Neuronal stem cell (in vitro differentiated cells): ENCODE data around the gene SCAMP1.

Source experiments
- DNase-seq: peaks from one replicate; pipeline ENCODE4 v3.0.0-alpha.2; 2013; ENCODE audit warnings: low spot score
- H2AFZ ChIP-seq: one replicate; pipeline ENCODE4 v1.6.1; 2013; ENCODE audit warnings: mild to moderate bottlenecking, low read length, inconsistent platforms
- H2AK5ac ChIP-seq: 2 replicates; pipeline ENCODE4 v1.6.1; 2013; ENCODE audit warnings: low read depth, mild to moderate bottlenecking, inconsistent platforms, low read length, moderate library complexity, mixed read lengths
- H2BK120ac ChIP-seq: 2 replicates; pipeline ENCODE4 v1.6.1; 2013; ENCODE audit warnings: low read depth, mild to moderate bottlenecking, inconsistent platforms, low read length, moderate library complexity, mixed read lengths
- H2BK12ac ChIP-seq: one replicate; pipeline ENCODE4 v1.6.1; 2013; ENCODE audit warnings: low read length, inconsistent platforms
- H2BK15ac ChIP-seq: 2 replicates; pipeline ENCODE4 v1.6.1; 2013; ENCODE audit warnings: mild to moderate bottlenecking, low read length, inconsistent platforms, mixed read lengths
- H2BK5ac ChIP-seq: one replicate; pipeline ENCODE4 v1.6.1; 2013; ENCODE audit warnings: inconsistent platforms, mild to moderate bottlenecking, low read length, moderate library complexity
- H3K14ac ChIP-seq: one replicate; pipeline ENCODE4 v1.6.1; 2013; ENCODE audit warnings: low read length, inconsistent platforms
- H3K18ac ChIP-seq: 2 replicates; pipeline ENCODE4 v1.6.1; 2013; ENCODE audit warnings: low read length, inconsistent platforms
- H3K23ac ChIP-seq: 2 replicates; pipeline ENCODE4 v1.6.1; 2013; ENCODE audit warnings: low read depth, mild to moderate bottlenecking, mixed read lengths, low read length, inconsistent platforms; ENCODE audit not compliant: poor library complexity
- H3K27ac ChIP-seq: replicated peaks from 3 replicates; pipeline ENCODE4 v1.5.1; 2013; ENCODE audit warnings: low read length, inconsistent platforms
- H3K27me3 ChIP-seq, 3 experiments: 2 replicates each; pipeline ENCODE4 v1.6.1; 2013; ENCODE audit warnings: low read length in 3 of 3, mild to moderate bottlenecking in 2 of 3, inconsistent platforms in 1 of 3, low read depth in 1 of 3, mixed read lengths in 1 of 3, moderate library complexity in 1 of 3; ENCODE audit not compliant: control insufficient read depth in 3 of 3, insufficient read depth in 3 of 3
- H3K36me3 ChIP-seq, 2 donors: replicated peaks in 1 of 2; 2 replicates each; pipeline ENCODE4 v1.6.1; 2013; ENCODE audit warnings: low read length in 2 of 2; ENCODE audit not compliant: control insufficient read depth in 2 of 2, insufficient read depth in 2 of 2
- H3K4ac ChIP-seq: 2 replicates; pipeline ENCODE4 v1.6.1; 2013; ENCODE audit warnings: inconsistent platforms, mild to moderate bottlenecking, low read length, moderate library complexity
- H3K4me1 ChIP-seq, 2 donors: 1 replicate in 1 of 2; 2 replicates in 1 of 2; pipeline ENCODE4 v1.6.1; 2013; ENCODE audit warnings: low read length in 2 of 2, low read depth in 1 of 2; ENCODE audit not compliant: control insufficient read depth in 2 of 2, insufficient read depth in 1 of 2
- H3K4me2 ChIP-seq: one replicate; pipeline ENCODE4 v1.6.1; 2013; ENCODE audit warnings: mild to moderate bottlenecking, low read length, inconsistent platforms; ENCODE audit not compliant: insufficient read depth, poor library complexity, severe bottlenecking
- H3K4me3 ChIP-seq, 2 donors: 2 replicates each; pipeline ENCODE4 v1.5.1; 2013; ENCODE audit warnings: low read length in 2 of 2, mild to moderate bottlenecking in 2 of 2, inconsistent platforms in 1 of 2, moderate library complexity in 1 of 2
- H3K79me1 ChIP-seq: one replicate; pipeline ENCODE4 v1.6.1; 2013; ENCODE audit warnings: low read depth, mild to moderate bottlenecking, inconsistent platforms, low read length, moderate library complexity
- H3K9ac ChIP-seq: one replicate; pipeline ENCODE4 v1.6.1; 2013; ENCODE audit warnings: mild to moderate bottlenecking, low read depth, low read length, inconsistent platforms; ENCODE audit not compliant: poor library complexity
- H3K9me3 ChIP-seq, 2 donors: replicated peaks in 1 of 2; 2 replicates each; pipeline versions ENCODE3 to v1.6.1; 2013; ENCODE audit warnings: low read length in 2 of 2, mild to moderate bottlenecking in 2 of 2, inconsistent platforms in 1 of 2, low read depth in 1 of 2, mixed read lengths in 1 of 2, moderate library complexity in 1 of 2; ENCODE audit not compliant: control insufficient read depth in 2 of 2, insufficient read depth in 1 of 2
- H4K8ac ChIP-seq: one replicate; pipeline ENCODE4 v1.6.1; 2013; ENCODE audit warnings: low read depth, mild to moderate bottlenecking, inconsistent platforms, low read length, moderate library complexity
- H4K91ac ChIP-seq: one replicate; pipeline ENCODE4 v1.6.1; 2013; ENCODE audit warnings: low read length, low read depth, mild to moderate bottlenecking, inconsistent platforms; ENCODE audit not compliant: poor library complexity
- WGBS, 2 donors: extraction: QIAGEN DNeasy Blood & Tissue Kit; methylation state at CpG; one replicate each; pipeline ENCODE4 v1.1.7; 2013; ENCODE audit warnings: missing lambda C conversion rate in 2 of 2, mixed read lengths in 1 of 2; ENCODE audit not compliant: insufficient read length in 2 of 2, insufficient replicate concordance in 1 of 2; ENCODE audit errors: extremely low coverage in 2 of 2; 5-methylcytosine and 5-hydroxymethylcytosine counted together

Gene SCAMP1

GRCh38 chr5:78407458-78407857 lies 47.0 kb downstream of the SCAMP1 start:
- Histone ChIP-seq H2BK5ac (no peak overlapping the region), H4K91ac (no peak overlapping the region), H3K9ac (no peak overlapping the region), H2AK5ac (no peak overlapping the region), H3K4me3 (no peak overlapping the region), H3K9me3 (no peaks in the 10 kb centered on the region), H3K79me1 (peaks cover 4% of the 10 kb centered on the region), H3K4ac (no peak overlapping the region), H3K14ac (no peak overlapping the region), H3K4me1 (peaks cover 0 to 2% of the 10 kb centered on the region in 2 donors), H3K18ac (no peak overlapping the region), H3K23ac (no peak overlapping the region), H2AFZ (no peak overlapping the region), H3K4me2 (no peak overlapping the region), H4K8ac (no peak overlapping the region), H2BK120ac (no peak overlapping the region), H2BK12ac (no peak overlapping the region), H3K27ac (no peak overlapping the region), H3K27me3 (no peaks in the 10 kb centered on the region), H3K36me3 (no peaks in the 10 kb centered on the region), H2BK15ac (no peak overlapping the region)
- DNase-seq: no peak

- H3K18ac ChIP-seq: no peak overlapping the region
- no peak overlapping the region for H2AK5ac ChIP-seq
- H3K27ac ChIP-seq: no peak overlapping the region
- no peak overlapping the region for H2BK15ac ChIP-seq
- no peak overlapping the region for H3K9ac ChIP-seq
- H2BK5ac ChIP-seq: no peak overlapping the region
- H3K4ac ChIP-seq: no peak overlapping the region
- H4K8ac ChIP-seq: no peak overlapping the region
- H3K14ac ChIP-seq: no peak overlapping the region
- no peak for DNase-seq
- H2AFZ ChIP-seq: no peak overlapping the region
- no peak overlapping the region for H2BK120ac ChIP-seq
- peaks cover 0 to 5% of the 10 kb centered on the region in 2 donors for H3K36me3 ChIP-seq
- no peak overlapping the region for H4K91ac ChIP-seq
- H3K4me1 ChIP-seq: no peaks in the 10 kb centered on the region
- H2BK12ac ChIP-seq: no peak overlapping the region
- H3K9me3 ChIP-seq: no peaks in the 10 kb centered on the region
- H3K23ac ChIP-seq: no peak overlapping the region
- H3K79me1 ChIP-seq: peaks cover 4% of the 10 kb centered on the region
- H3K4me3 ChIP-seq: no peak overlapping the region
- H3K27me3 ChIP-seq: no peaks in the 10 kb centered on the region
- no peak overlapping the region for H3K4me2 ChIP-seq
These were observed 51.2 kb downstream of the SCAMP1 start for GRCh38 chr5:78411586-78411985.

GRCh38 chr5:78416677-78417425 lies 56.4 kb downstream of the SCAMP1 start:
- WGBS, 2 donors: no CpG with 5 or more reads among the region's 1 CpG
- DNase-seq: no peak
- Histone ChIP-seq H2AFZ (no peak overlapping the region), H3K9ac (no peak overlapping the region), H2BK5ac (no peak overlapping the region), H3K9me3 (no peaks in the 10 kb centered on the region), H3K4me1 (no peaks in the 10 kb centered on the region), H2BK120ac (no peak overlapping the region), H3K23ac (no peak overlapping the region), H3K4me3 (no peak overlapping the region), H3K36me3 (peaks cover 0 to 36% of the 10 kb centered on the region in 2 donors), H4K91ac (no peak overlapping the region), H3K18ac (no peak overlapping the region), H3K14ac (no peak overlapping the region), H3K27ac (no peak overlapping the region), H3K4ac (no peak overlapping the region), H3K4me2 (no peak overlapping the region), H3K79me1 (no peaks in the 10 kb centered on the region), H2BK15ac (no peak overlapping the region), H2BK12ac (no peak overlapping the region), H2AK5ac (no peak overlapping the region), H4K8ac (no peak overlapping the region), H3K27me3 (no peaks in the 10 kb centered on the region)

GRCh38 chr5:78419396-78419795 lies 59.0 kb downstream of the SCAMP1 start:
- no peak overlapping the region for H2BK15ac ChIP-seq
- no peak overlapping the region for H2AFZ ChIP-seq
- H2BK120ac ChIP-seq: no peak overlapping the region
- no peaks in the 10 kb centered on the region for H3K9me3 ChIP-seq
- no peak overlapping the region for H3K27ac ChIP-seq
- H3K4me1 ChIP-seq: no peaks in the 10 kb centered on the region
- H3K27me3 ChIP-seq: no peaks in the 10 kb centered on the region
- DNase-seq: no peak
- H3K14ac ChIP-seq: no peak overlapping the region
- H3K4me3 ChIP-seq: no peak overlapping the region
- no peak overlapping the region for H3K23ac ChIP-seq
- H2BK5ac ChIP-seq: no peak overlapping the region
- H4K91ac ChIP-seq: no peak overlapping the region
- H3K4ac ChIP-seq: no peak overlapping the region
- no peaks in the 10 kb centered on the region for H3K79me1 ChIP-seq
- no peak overlapping the region for H3K9ac ChIP-seq
- no peak overlapping the region for H4K8ac ChIP-seq
- no peak overlapping the region for H2BK12ac ChIP-seq
- no peak overlapping the region for H3K4me2 ChIP-seq
- H3K18ac ChIP-seq: no peak overlapping the region
- H2AK5ac ChIP-seq: no peak overlapping the region
- H3K36me3 ChIP-seq: peaks cover 0 to 41% of the 10 kb centered on the region in 2 donors
- no CpG with 5 or more reads among the region's 3 CpGs for WGBS, 2 donors
